Activated CD8-positive, alpha-beta memory T cell treated with anti-CD3 and anti-CD28 coated beads, Interleukin-2, amount 10 ng/mL, durations not matched to agents 7 days and 5 days (primary cell): ENCODE measurements around the gene TAGLN. TPM values are rescaled to one million over a fixed set of nuclear protein-coding genes. Genes with fewer than 3 reads are reported as not detected.

Experiments used
- ATAC-seq: fragments of 150-1000 bp; cut with Tn5 transposase; one replicate; pipeline ENCODE4 v1.10.0; 2021; ENCODE audit warnings: moderate library complexity
- CTCF ChIA-PET: fragments of 350-600 bp; sonication (Branson Sonifier 250); formaldehyde crosslinking; loops from one replicate; lab custom pipeline; 2021; ENCODE audit warnings: antibody characterized with exemption; lab: Charles Lee
- DNase-seq: peaks from one replicate; pipeline ENCODE4 v3.0.0-alpha.2; 2020
- H3K27ac Mint-ChIP-seq: one replicate; pipeline ENCODE4 v1.8.0; 2021; ENCODE audit warnings: mild to moderate bottlenecking, mixed read lengths
- H3K27me3 Mint-ChIP-seq: one replicate; pipeline ENCODE4 v1.8.0; 2021; ENCODE audit warnings: mixed read lengths
- H3K36me3 Mint-ChIP-seq: one replicate; pipeline ENCODE4 v1.8.0; 2021; ENCODE audit warnings: mild to moderate bottlenecking, mixed read lengths
- H3K4me1 Mint-ChIP-seq: one replicate; pipeline ENCODE4 v1.8.0; 2021; ENCODE audit warnings: mixed read lengths
- H3K4me3 Mint-ChIP-seq: one replicate; pipeline ENCODE4 v1.8.0; 2021; ENCODE audit warnings: mild to moderate bottlenecking, moderate library complexity, mixed read lengths
- H3K9me3 Mint-ChIP-seq: one replicate; pipeline ENCODE4 v1.8.0; 2022; ENCODE audit warnings: low read depth, mixed read lengths
- total RNA-seq, 2 experiments: library from RNA; stranded (reverse); gene quantifications; one replicate each; pipeline ENCODE4 v1.2.3, GENCODE V29; 2021

Gene TAGLN
- total RNA-seq, 2 experiments from 2014 or later = 2.3 to 2.7 TPM

GRCh38 chr11:117225553-117226170, 26.5 kb downstream of the TAGLN start:
- CTCF ChIA-PET = interaction anchor here (0.6 to 7.6 kb wide), 23 partner anchors 9 to 487 kb away, joined by 3 to 108 read pairs (median 4); partner anchors contain the start of genes APOA5, CEP164, SIDT2 and TAGLN
- no peak overlapping the region for H3K27ac Mint-ChIP-seq
- H3K4me1 Mint-ChIP-seq = peaks cover 24% of the 10 kb centered on the region
- no peak for ATAC-seq
- H3K27me3 Mint-ChIP-seq = no peaks in the 10 kb centered on the region
- no peaks in the 10 kb centered on the region for H3K9me3 Mint-ChIP-seq
- H3K36me3 Mint-ChIP-seq = peaks cover 42% of the 10 kb centered on the region
- no peak for DNase-seq
- H3K4me3 Mint-ChIP-seq = no peak overlapping the region

- Mint-ChIP-seq H3K36me3 (peaks cover 39% of the 10 kb centered on the region), H3K4me3 (no peak overlapping the region), H3K27me3 (no peaks in the 10 kb centered on the region), H3K27ac (peak overlapping the region; percentile 7), H3K9me3 (no peaks in the 10 kb centered on the region), H3K4me1 (peaks cover 31% of the 10 kb centered on the region)
- CTCF ChIA-PET = interaction anchor here (0.6 to 7.6 kb wide), 37 partner anchors 8 to 494 kb away, joined by 3 to 108 read pairs (median 3); partner anchors contain the start of genes APOA5, BACE1, CEP164 and SIDT2
- peak; percentile 54 for ATAC-seq
- peak; percentile 56 for DNase-seq
Measured at GRCh38 chr11:117226388-117227385, 27.5 kb downstream of the TAGLN start.

- DNase-seq = no peak
- CTCF ChIA-PET = interaction anchor here (1.2 to 7.6 kb wide), 6 partner anchors 12 to 374 kb away, joined by 4 to 108 read pairs (median 6); partner anchors contain the start of genes CEP164 and SIDT2
- peaks cover 33% of the 10 kb centered on the region for H3K4me1 Mint-ChIP-seq
- no peak overlapping the region for H3K27ac Mint-ChIP-seq
- H3K27me3 Mint-ChIP-seq = no peaks in the 10 kb centered on the region
- no peaks in the 10 kb centered on the region for H3K9me3 Mint-ChIP-seq
- H3K4me3 Mint-ChIP-seq = no peak overlapping the region
- peaks cover 34% of the 10 kb centered on the region for H3K36me3 Mint-ChIP-seq
- no peak for ATAC-seq
Measured at GRCh38 chr11:117228091-117228490, 28.9 kb downstream of the TAGLN start.

GRCh38 chr11:117229411-117229810, 30.2 kb downstream of the TAGLN start:
- Mint-ChIP-seq H3K4me1 (peaks cover 46% of the 10 kb centered on the region), H3K27me3 (no peaks in the 10 kb centered on the region), H3K27ac (peak overlapping the region; percentile 95), H3K9me3 (no peaks in the 10 kb centered on the region), H3K4me3 (no peak overlapping the region), H3K36me3 (peaks cover 28% of the 10 kb centered on the region)
- DNase-seq (no peak), ATAC-seq (no peak)
- CTCF ChIA-PET = interaction anchor here (1.0 to 7.6 kb wide), 10 partner anchors 18 to 442 kb away, joined by 3 to 108 read pairs (median 5); partner anchors contain the start of genes PAFAH1B2, SIDT2, SIK3 and ZPR1

GRCh38 chr11:117229931-117230285, 30.7 kb downstream of the TAGLN start:
- peak overlapping the region; percentile 95 for H3K27ac Mint-ChIP-seq
- CTCF ChIA-PET = interaction anchor here (1.0 to 7.6 kb wide), 14 partner anchors 9 to 443 kb away, joined by 3 to 108 read pairs (median 4); partner anchors contain the start of genes CEP164, PAFAH1B2, SIDT2 and SIK3
- peaks cover 46% of the 10 kb centered on the region for H3K4me1 Mint-ChIP-seq
- no peaks in the 10 kb centered on the region for H3K9me3 Mint-ChIP-seq
- H3K27me3 Mint-ChIP-seq = no peaks in the 10 kb centered on the region
- ATAC-seq (no peak), DNase-seq (no peak)
- H3K4me3 Mint-ChIP-seq = peak overlapping the region; percentile 92
- peaks cover 28% of the 10 kb centered on the region for H3K36me3 Mint-ChIP-seq

GRCh38 chr11:117230286-117230961, 31.3 kb downstream of the TAGLN start:
- H3K27me3 Mint-ChIP-seq = no peaks in the 10 kb centered on the region
- CTCF ChIA-PET = interaction anchor here (0.6 to 7.6 kb wide), 18 partner anchors 10 to 443 kb away, joined by 3 to 108 read pairs (median 4); partner anchors contain the start of genes CEP164, PAFAH1B2, SIDT2 and SIK3
- no peaks in the 10 kb centered on the region for H3K9me3 Mint-ChIP-seq
- ATAC-seq (peak; percentile 38), DNase-seq (peak; percentile 81)
- peaks cover 25% of the 10 kb centered on the region for H3K36me3 Mint-ChIP-seq
- peak overlapping the region; percentile 95 for H3K27ac Mint-ChIP-seq
- H3K4me1 Mint-ChIP-seq = peaks cover 46% of the 10 kb centered on the region
- H3K4me3 Mint-ChIP-seq = peak overlapping the region; percentile 92

GRCh38 chr11:117230999-117231841, 32.0 kb downstream of the TAGLN start:
- CTCF ChIA-PET = interaction anchor here (0.7 to 7.6 kb wide), 21 partner anchors 9 to 586 kb away, joined by 3 to 108 read pairs (median 4); partner anchors contain the start of genes CEP164, PAFAH1B2, SIDT2 and ZPR1
- Mint-ChIP-seq H3K4me1 (peaks cover 46% of the 10 kb centered on the region), H3K36me3 (peaks cover 22% of the 10 kb centered on the region), H3K27me3 (no peaks in the 10 kb centered on the region), H3K27ac (peak overlapping the region; percentile 95), H3K4me3 (peak overlapping the region; percentile 92), H3K9me3 (no peaks in the 10 kb centered on the region)
- DNase-seq (no peak), ATAC-seq (peak; percentile 3)

- Mint-ChIP-seq H3K4me3 (peak within 1 kb of the TSS; percentile 92), H3K4me1 (peaks cover 43% of the 10 kb centered on the region), H3K27me3 (no peaks in the 10 kb centered on the region), H3K27ac (peak within 1 kb of the TSS; percentile 99), H3K36me3 (peaks cover 19% of the 10 kb centered on the region), H3K9me3 (no peaks in the 10 kb centered on the region)
- peak; percentile 80 for DNase-seq
- CTCF ChIA-PET = interaction anchor here (0.7 to 7.6 kb wide), 14 partner anchors 9 to 585 kb away, joined by 3 to 108 read pairs (median 5); partner anchors contain the start of genes CEP164, PAFAH1B2, SIDT2 and ZPR1
- no peak for ATAC-seq
Measured at GRCh38 chr11:117231842-117232091, 32.6 kb downstream of the TAGLN start, which contains the start of gene PCSK7. Gene PCSK7 (minus strand): TSS chr11:117232073. CDS start chr11:117229844, 2,229 bp downstream.

GRCh38 chr11:117232092-117232878, 33.1 kb downstream of the TAGLN start, which contains the start of gene RNF214:
Gene RNF214 (plus strand): TSS chr11:117232671. CDS start chr11:117234273, 1,602 bp downstream.
- CTCF ChIA-PET = interaction anchor here (0.7 to 7.6 kb wide), 12 partner anchors 11 to 585 kb away, joined by 3 to 108 read pairs (median 4); partner anchors contain the start of genes CEP164, PAFAH1B2 and SIDT2
- peaks cover 16% of the 10 kb centered on the region for H3K36me3 Mint-ChIP-seq
- peak within 1 kb of the TSS; percentile 92 for H3K4me3 Mint-ChIP-seq
- peak within 1 kb of the TSS; percentile 99 for H3K27ac Mint-ChIP-seq
- peaks cover 43% of the 10 kb centered on the region for H3K4me1 Mint-ChIP-seq
- H3K27me3 Mint-ChIP-seq = no peaks in the 10 kb centered on the region
- H3K9me3 Mint-ChIP-seq = no peaks in the 10 kb centered on the region
- peak; percentile 76 for ATAC-seq
- peak; percentile 82 for DNase-seq

- peaks cover 16% of the 10 kb centered on the region for H3K36me3 Mint-ChIP-seq
- ATAC-seq (no peak), DNase-seq (peak; percentile 52)
- CTCF ChIA-PET = interaction anchor here (1.0 to 3.5 kb wide), 5 partner anchors 12 to 501 kb away, joined by 3 to 15 read pairs (median 4); partner anchors contain the start of genes CEP164 and PAFAH1B2
- peak overlapping the region; percentile 78 for H3K27ac Mint-ChIP-seq
- H3K4me3 Mint-ChIP-seq = peak overlapping the region; percentile 77
- H3K27me3 Mint-ChIP-seq = no peaks in the 10 kb centered on the region
- no peaks in the 10 kb centered on the region for H3K9me3 Mint-ChIP-seq
- H3K4me1 Mint-ChIP-seq = peaks cover 45% of the 10 kb centered on the region
Measured at GRCh38 chr11:117232911-117233409, 33.8 kb downstream of the TAGLN start.

GRCh38 chr11:117238221-117238620, 39.1 kb downstream of the TAGLN start:
- Mint-ChIP-seq H3K27ac (no peak overlapping the region), H3K4me3 (no peak overlapping the region), H3K9me3 (no peaks in the 10 kb centered on the region), H3K27me3 (no peaks in the 10 kb centered on the region), H3K4me1 (peaks cover 13% of the 10 kb centered on the region), H3K36me3 (peaks cover 5% of the 10 kb centered on the region)
- CTCF ChIA-PET = interaction anchor here (1.7 kb wide), 1 partner anchor 90 kb away, joined by 5 read pairs; the partner anchor contains the start of gene CEP164
- DNase-seq (no peak), ATAC-seq (no peak)
